ENCODE data around the gene CATSPERE. TPM values are rescaled to one million over a fixed set of nuclear protein-coding genes. Genes with fewer than 3 reads are reported as not detected.

CATSPERE gene
- total and polyA plus RNA-seq, 2 donors (not counting 3 experiments of a cell fraction or from before 2014, with no cell fraction given): 0.61 to 1.9 TPM

DNA sequence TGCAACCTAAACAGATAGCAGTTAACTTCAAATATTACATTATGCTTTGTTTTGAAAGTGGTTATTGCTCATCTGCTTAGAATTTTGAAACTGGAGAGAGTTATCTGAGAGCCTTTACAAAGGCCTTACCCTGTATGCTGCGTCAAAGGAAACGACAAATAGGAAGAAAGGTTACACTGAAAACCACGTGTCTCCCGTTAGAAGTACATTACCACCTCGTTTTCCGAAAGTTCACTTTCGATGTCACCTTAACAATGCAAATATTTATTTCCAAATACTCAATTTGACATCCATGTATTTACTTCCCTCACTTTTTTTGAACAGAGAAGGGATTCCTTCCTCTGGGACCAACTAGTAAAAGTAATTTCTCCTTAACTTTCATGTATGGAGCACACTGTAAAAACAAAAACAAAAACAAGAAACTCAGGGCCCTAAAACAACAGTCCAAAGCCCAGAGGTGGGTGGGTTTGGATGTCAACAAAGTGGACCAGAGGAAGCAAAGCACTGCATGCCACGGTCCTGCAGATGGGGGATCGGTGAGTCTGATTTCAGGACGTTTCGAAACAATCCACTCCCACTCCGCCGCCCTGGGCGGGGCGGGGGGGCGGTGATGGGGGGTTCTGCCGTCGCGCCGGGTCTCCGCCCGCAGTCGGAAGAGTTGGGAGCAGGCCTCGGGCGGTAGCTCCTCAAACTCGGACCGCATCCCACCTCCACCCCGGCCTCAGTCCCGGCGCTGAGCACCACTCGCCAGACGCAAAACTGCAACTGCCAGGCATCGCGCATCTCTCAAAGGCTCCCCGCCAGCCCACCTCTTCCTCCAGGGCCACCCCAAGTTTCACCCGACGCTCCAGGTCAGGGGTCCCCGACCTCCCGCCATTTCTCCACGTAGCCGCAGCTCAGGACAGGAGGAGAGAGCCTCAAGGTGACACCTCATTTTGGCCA lies 10.2 kb upstream of the CATSPERE start:
- CTCF ChIA-PET: interaction anchor here (0.7 to 2.9 kb wide), 2 partner anchors 37 to 151 kb away, joined by 3 to 11 read pairs; no protein-coding TSS in a partner anchor
- peak overlapping the region; percentile 60 for H2AFZ ChIP-seq (ENCODE audit: low read depth, low read length)
- TSS peak; percentile 60 for BruUV-seq (replicated peaks)
- H3K9ac ChIP-seq (replicated peaks; ENCODE audit: extremely low read depth, insufficient read depth, low read length): peak overlapping the region; percentile 95
- H3K4me2 ChIP-seq (ENCODE audit: insufficient read depth, low read length): peak overlapping the region; percentile 95
- no peaks in the 10 kb centered on the region for H3K27me3 ChIP-seq (ENCODE audit: control insufficient read depth in 2 of 2, insufficient read depth in 2 of 2, low read length in 2 of 2)
- H3K79me2 ChIP-seq (ENCODE audit: control insufficient read depth, insufficient read depth, low read length): peaks cover 58% of the 10 kb centered on the region
- H3K4me1 ChIP-seq (ENCODE audit: control insufficient read depth, extremely low read depth, insufficient read depth, low read length): peaks cover 52% of the 10 kb centered on the region
- DNase-seq (ENCODE audit: low read depth, low spot score): peak; percentile 70
- H4K20me1 ChIP-seq (replicated peaks; ENCODE audit: control insufficient read depth, extremely low read depth, insufficient read depth, low read length): no peaks in the 10 kb centered on the region
- no peaks in the 10 kb centered on the region for H3K36me3 ChIP-seq (ENCODE audit: control insufficient read depth in 2 of 2, extremely low read depth in 1 of 2, insufficient read depth in 2 of 2, low read length in 2 of 2)
- dilution Hi-C loops (cut with MboI; ENCODE audit: extremely low pct_ligation_motif_present, low sequenced_read_pairs): no loop called here
- POLR2A ChIA-PET: no interaction called here
- FAIRE-seq: peak; percentile 55
- peak overlapping the region; percentile 92 to 96 (median 94) for H3K4me3 ChIP-seq (replicated peaks in 1 of 3; ENCODE audit: insufficient read depth in 1 of 3, low read depth in 1 of 3, low read length in 3 of 3)
- TF ChIP-seq MYC (IDR thresholded peaks at IDR 0.05; ENCODE audit: low read depth, low read length): no peak
- TF ChIP-seq, protein P1, sequence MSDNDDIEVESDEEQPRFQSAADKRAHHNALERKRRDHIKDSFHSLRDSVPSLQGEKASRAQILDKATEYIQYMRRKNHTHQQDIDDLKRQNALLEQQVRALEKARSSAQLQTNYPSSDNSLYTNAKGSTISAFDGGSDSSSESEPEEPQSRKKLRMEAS (IDR thresholded peaks at IDR 0.05; ENCODE audit: insufficient read depth, insufficient read length): peak; percentile 85
- TF ChIP-seq POLR2A (IDR thresholded peaks at IDR 0.05; ENCODE audit: low read depth, low read length): peak; percentile 44
- TF ChIP-seq FOS (IDR thresholded peaks at IDR 0.05; ENCODE audit: borderline replicate concordance, insufficient read depth, low read length): no peak
- peak; percentile 39 for TF ChIP-seq POLR2AphosphoS5 (IDR thresholded peaks at IDR 0.05; ENCODE audit: insufficient read depth, low read depth, low read length)
- TF ChIP-seq CTCF (IDR thresholded peaks at IDR 0.05; ENCODE audit: extremely low read depth in 1 of 2, insufficient read depth in 1 of 2, low read depth in 1 of 2, low read length in 2 of 2): no peak
- TF ChIP-seq GATA2 (IDR thresholded peaks at IDR 0.05; ENCODE audit: insufficient read depth, insufficient read length, low read depth, low read length): no peak
- TF ChIP-seq EZH2 (IDR thresholded peaks at IDR 0.05; ENCODE audit: borderline replicate concordance, low read depth, low read length, severe bottlenecking): no peak
- TF ChIP-seq JUN (IDR thresholded peaks at IDR 0.05; ENCODE audit: borderline replicate concordance, insufficient read depth, insufficient read length, low read depth): no peak
- intact Hi-C loops (cut with micrococcal nuclease): loop anchor here (1.0 to 10.0 kb wide), 10 partner anchors 98 to 1106 kb away; partner anchors contain the start of gene COX20
- no peaks in the 10 kb centered on the region for H3K9me1 ChIP-seq (replicated peaks; ENCODE audit: control insufficient read depth, extremely low read depth, insufficient read depth, low read length)
- no peaks in the 10 kb centered on the region for H3K9me3 ChIP-seq (replicated peaks; ENCODE audit: control insufficient read depth, insufficient read depth, low read length)
- peak overlapping the region; percentile 77 for H3K27ac ChIP-seq (ENCODE audit: insufficient read depth, low read depth, low read length)

Measured in endothelial cell of umbilical vein (primary cell).